ENCODE results near the gene UBC.

DNA sequence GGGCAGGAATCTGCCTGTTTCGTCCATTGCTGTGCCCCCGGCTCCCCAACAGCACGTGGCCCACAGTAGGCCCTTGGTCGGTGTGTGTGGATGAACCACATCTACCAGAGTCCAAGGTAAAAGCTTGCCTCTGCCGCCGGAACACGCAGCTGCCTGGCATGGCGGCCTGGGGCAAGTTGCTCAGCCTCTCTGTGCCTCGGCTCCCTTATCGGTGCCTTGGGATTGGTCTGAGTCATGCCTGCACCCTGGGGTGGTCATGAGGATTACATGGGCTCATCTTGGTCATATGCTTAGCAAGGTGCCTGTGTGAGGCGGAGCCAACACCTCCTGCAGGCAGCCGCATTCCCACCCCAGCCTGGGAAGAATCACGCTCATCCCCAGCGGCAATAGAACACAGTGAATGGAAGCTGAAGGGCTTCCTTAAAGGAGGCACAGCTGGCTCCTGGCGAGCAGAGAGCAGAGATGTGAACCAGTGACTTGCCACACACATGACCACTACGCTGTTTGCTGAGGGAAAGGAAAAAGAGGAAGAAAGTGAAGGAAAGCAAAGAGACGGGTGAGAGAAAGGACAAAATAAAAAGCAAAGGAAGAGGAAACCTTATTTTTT, 45.3 kb downstream of the UBC start:
- TF ChIP-seq CHD1 (IDR thresholded peaks at IDR 0.05; ENCODE audit: low read length) (no peak), ZNF12 (CRISPR knock-in tag; IDR thresholded peaks at IDR 0.05) (0 out of 2 replicates have a peak, but pooled peaks have one; percentile 39), GABPA (tag; conservative IDR thresholded peaks at IDR 0.05; ENCODE audit: low read depth) (0 out of 2 replicates have a peak, but pooled peaks have one; percentile 12), EP300 (IDR thresholded peaks at IDR 0.05; ENCODE audit: low read length) (no peak), RBM22 (IDR thresholded peaks at IDR 0.05; ENCODE audit: low read depth, low read length, poor library complexity, severe bottlenecking) (no peak), SMAD3 (CRISPR knock-in tag; conservative IDR thresholded peaks at IDR 0.05) (no peak), FOS (IDR thresholded peaks at IDR 0.05; ENCODE audit: extremely low read depth, insufficient read length) (peak; percentile 40), RFX5 (IDR thresholded peaks at IDR 0.05; ENCODE audit: low read depth, low read length) (no peak), CBX8 (IDR thresholded peaks at IDR 0.05; ENCODE audit: borderline replicate concordance, extremely low read depth, low read depth, low read length, poor library complexity, severe bottlenecking) (no peak), PHTF2 (CRISPR knock-in tag; IDR thresholded peaks at IDR 0.05) (no peak), ZBTB33 (CRISPR knock-in tag; IDR thresholded peaks at IDR 0.05) (no peak)
- TF ChIP-seq, protein P1, sequence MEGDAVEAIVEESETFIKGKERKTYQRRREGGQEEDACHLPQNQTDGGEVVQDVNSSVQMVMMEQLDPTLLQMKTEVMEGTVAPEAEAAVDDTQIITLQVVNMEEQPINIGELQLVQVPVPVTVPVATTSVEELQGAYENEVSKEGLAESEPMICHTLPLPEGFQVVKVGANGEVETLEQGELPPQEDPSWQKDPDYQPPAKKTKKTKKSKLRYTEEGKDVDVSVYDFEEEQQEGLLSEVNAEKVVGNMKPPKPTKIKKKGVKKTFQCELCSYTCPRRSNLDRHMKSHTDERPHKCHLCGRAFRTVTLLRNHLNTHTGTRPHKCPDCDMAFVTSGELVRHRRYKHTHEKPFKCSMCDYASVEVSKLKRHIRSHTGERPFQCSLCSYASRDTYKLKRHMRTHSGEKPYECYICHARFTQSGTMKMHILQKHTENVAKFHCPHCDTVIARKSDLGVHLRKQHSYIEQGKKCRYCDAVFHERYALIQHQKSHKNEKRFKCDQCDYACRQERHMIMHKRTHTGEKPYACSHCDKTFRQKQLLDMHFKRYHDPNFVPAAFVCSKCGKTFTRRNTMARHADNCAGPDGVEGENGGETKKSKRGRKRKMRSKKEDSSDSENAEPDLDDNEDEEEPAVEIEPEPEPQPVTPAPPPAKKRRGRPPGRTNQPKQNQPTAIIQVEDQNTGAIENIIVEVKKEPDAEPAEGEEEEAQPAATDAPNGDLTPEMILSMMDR (IDR thresholded peaks at IDR 0.05 in 2 of 3, conservative IDR thresholded peaks at IDR 0.05 in 1 of 3; ENCODE audit: insufficient read depth in 2 of 3, low read depth in 1 of 3, low read length in 3 of 3): no peak

Measured in K562 (cell line).